Measurements from ENCODE around the gene DENR. TPM values are rescaled to one million over a fixed set of nuclear protein-coding genes. Genes with fewer than 3 reads are reported as not detected.

DENR gene
- total and polyA plus RNA-seq, 2 of the 13 experiments (the other 11 are each of a cell fraction or from before 2014, with no cell fraction given): 30.0 to 59.1 TPM

GRCh38 chr12:122721057-122721545, 31.5 kb upstream of the DENR start (continued):
- TF ChIP-seq AGO2 (optimal IDR thresholded peaks at IDR 0.05; ENCODE audit: low read depth, low read length) (no peak), NFATC3 (CRISPR knock-in tag; IDR thresholded peaks at IDR 0.05) (no peak), ZNF253 (CRISPR knock-in tag; IDR thresholded peaks at IDR 0.05; ENCODE audit: borderline replicate concordance) (no peak), ZC3H4 (CRISPR knock-in tag; IDR thresholded peaks at IDR 0.05; ENCODE audit: borderline replicate concordance) (no peak), SNAPC4 (CRISPR knock-in tag; IDR thresholded peaks at IDR 0.05) (no peak), HCFC1 (IDR thresholded peaks at IDR 0.05; ENCODE audit: low read depth, low read length) (no peak), PAX8 (CRISPR knock-in tag; IDR thresholded peaks at IDR 0.05; ENCODE audit: borderline replicate concordance) (no peak), PRMT3 (CRISPR knock-in tag; IDR thresholded peaks at IDR 0.05; ENCODE audit: borderline replicate concordance, low read depth) (no peak), ZNF672 (CRISPR knock-in tag; IDR thresholded peaks at IDR 0.05) (no peak), ZNF670 (CRISPR knock-in tag; IDR thresholded peaks at IDR 0.05; ENCODE audit: borderline replicate concordance) (peak; percentile 44; the same call in 1 of the 2 replicates), GPBP1L1 (CRISPR knock-in tag; IDR thresholded peaks at IDR 0.05) (no peak), SRSF1 (optimal IDR thresholded peaks at IDR 0.05; ENCODE audit: low read depth, low read length) (no peak), HNRNPL (IDR thresholded peaks at IDR 0.05; ENCODE audit: low read depth, low read length) (no peak), SOX13 (IDR thresholded peaks at IDR 0.05) (no peak), SOX13 (CRISPR knock-in tag; conservative IDR thresholded peaks at IDR 0.05 in 1 of 2, IDR thresholded peaks at IDR 0.05 in 1 of 2) (peak in 1 of 2 experiments; percentile 53; a peak in 1 of 4 replicates), JUN (CRISPR knock-in tag; IDR thresholded peaks at IDR 0.05) (no peak), ZBTB7B (CRISPR knock-in tag; IDR thresholded peaks at IDR 0.05) (peak; percentile 40), ZNF335 (CRISPR knock-in tag; IDR thresholded peaks at IDR 0.05) (no peak), SMAD9 (CRISPR knock-in tag; IDR thresholded peaks at IDR 0.05) (no peak)
- TF ChIP-seq, protein P1, sequence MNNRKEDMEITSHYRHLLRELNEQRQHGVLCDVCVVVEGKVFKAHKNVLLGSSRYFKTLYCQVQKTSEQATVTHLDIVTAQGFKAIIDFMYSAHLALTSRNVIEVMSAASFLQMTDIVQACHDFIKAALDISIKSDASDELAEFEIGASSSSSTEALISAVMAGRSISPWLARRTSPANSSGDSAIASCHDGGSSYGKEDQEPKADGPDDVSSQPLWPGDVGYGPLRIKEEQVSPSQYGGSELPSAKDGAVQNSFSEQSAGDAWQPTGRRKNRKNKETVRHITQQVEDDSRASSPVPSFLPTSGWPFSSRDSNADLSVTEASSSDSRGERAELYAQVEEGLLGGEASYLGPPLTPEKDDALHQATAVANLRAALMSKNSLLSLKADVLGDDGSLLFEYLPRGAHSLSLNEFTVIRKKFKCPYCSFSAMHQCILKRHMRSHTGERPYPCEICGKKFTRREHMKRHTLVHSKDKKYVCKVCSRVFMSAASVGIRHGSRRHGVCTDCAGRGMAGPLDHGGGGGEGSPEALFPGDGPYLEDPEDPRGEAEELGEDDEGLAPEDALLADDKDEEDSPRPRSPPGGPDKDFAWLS (CRISPR knock-in tag; IDR thresholded peaks at IDR 0.05; ENCODE audit: borderline replicate concordance): no peak
- TF ChIP-seq, protein P2, sequence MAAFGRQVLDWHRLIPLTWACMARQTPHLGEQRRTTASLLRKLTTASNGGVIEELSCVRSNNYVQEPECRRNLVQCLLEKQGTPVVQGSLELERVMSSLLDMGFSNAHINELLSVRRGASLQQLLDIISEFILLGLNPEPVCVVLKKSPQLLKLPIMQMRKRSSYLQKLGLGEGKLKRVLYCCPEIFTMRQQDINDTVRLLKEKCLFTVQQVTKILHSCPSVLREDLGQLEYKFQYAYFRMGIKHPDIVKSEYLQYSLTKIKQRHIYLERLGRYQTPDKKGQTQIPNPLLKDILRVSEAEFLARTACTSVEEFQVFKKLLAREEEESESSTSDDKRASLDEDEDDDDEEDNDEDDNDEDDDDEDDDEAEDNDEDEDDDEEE (CRISPR knock-in tag; IDR thresholded peaks at IDR 0.05): no peak
